Measurements from ENCODE around the gene RHOH. TPM values are rescaled to one million over a fixed set of nuclear protein-coding genes. Genes with fewer than 3 reads are reported as not detected.

Gene RHOH
- total and polyA plus RNA-seq, 9 donors = 0.31 to 3.2 (median 0.98) TPM

- H3K27me3 ChIP-seq = no peaks in the 10 kb centered on the region
- intact Hi-C loops (cut with DNase I) = no loop called here
- peaks cover 2% of the 10 kb centered on the region for H3K4me1 ChIP-seq (ENCODE audit: insufficient read depth)
- no peak overlapping the region for H3K4me3 ChIP-seq
- H3K27ac ChIP-seq = no peak overlapping the region
- TF ChIP-seq POLR2A (IDR thresholded peaks at IDR 0.05) = no peak
- no peak for TF ChIP-seq EP300 (IDR thresholded peaks at IDR 0.05)
- TF ChIP-seq CTCF (IDR thresholded peaks at IDR 0.05) = no peak
- no peak for DNase-seq
- H3K9me3 ChIP-seq = no peaks in the 10 kb centered on the region
- no peaks in the 10 kb centered on the region for H3K36me3 ChIP-seq
- 70 to 79% (median 78%) methylated on average over 11 of the region's 11 CpGs for WGBS, 3 donors
These were observed 3.7 kb upstream of the RHOH start for GRCh38 chr4:40193016-40193571.

GRCh38 chr4:40193578-40193977 is 3.3 kb upstream of the RHOH start:
- TF ChIP-seq CTCF (IDR thresholded peaks at IDR 0.05) = no peak
- no peak for TF ChIP-seq EP300 (IDR thresholded peaks at IDR 0.05)
- TF ChIP-seq POLR2A (IDR thresholded peaks at IDR 0.05) = no peak
- DNase-seq = no peak
- no peaks in the 10 kb centered on the region for H3K36me3 ChIP-seq
- H3K27ac ChIP-seq = no peak overlapping the region
- no peak overlapping the region for H3K4me3 ChIP-seq
- H3K27me3 ChIP-seq = no peaks in the 10 kb centered on the region
- H3K4me1 ChIP-seq (ENCODE audit: insufficient read depth) = peaks cover 2% of the 10 kb centered on the region
- intact Hi-C loops (cut with DNase I) = no loop called here
- 87 to 95% (median 92%) methylated on average over 7 of the region's 7 CpGs for WGBS, 3 donors
- no peaks in the 10 kb centered on the region for H3K9me3 ChIP-seq

GRCh38 chr4:40194602-40195161 is 2.1 kb upstream of the RHOH start:
- no peak for DNase-seq
- no peak overlapping the region for H3K27ac ChIP-seq
- H3K4me3 ChIP-seq = no peak overlapping the region
- H3K36me3 ChIP-seq = no peaks in the 10 kb centered on the region
- 45 to 66% (median 45%) methylated on average over 14 of the region's 14 CpGs for WGBS, 3 donors
- no peaks in the 10 kb centered on the region for H3K9me3 ChIP-seq
- peaks cover 2% of the 10 kb centered on the region for H3K4me1 ChIP-seq (ENCODE audit: insufficient read depth)
- H3K27me3 ChIP-seq = no peaks in the 10 kb centered on the region
- TF ChIP-seq EP300 (IDR thresholded peaks at IDR 0.05) = no peak
- intact Hi-C loops (cut with DNase I) = no loop called here

GRCh38 chr4:40195182-40196177 is 1.4 kb upstream of the RHOH start:
- no peak for DNase-seq
- WGBS, 3 donors = 93 to 94% (median 93%) methylated on average over 10 of the region's 10 CpGs
- no peak overlapping the region for H3K4me3 ChIP-seq
- no peaks in the 10 kb centered on the region for H3K27me3 ChIP-seq
- H3K36me3 ChIP-seq = no peaks in the 10 kb centered on the region
- H3K4me1 ChIP-seq (ENCODE audit: insufficient read depth) = peaks cover 2% of the 10 kb centered on the region
- intact Hi-C loops (cut with DNase I) = no loop called here
- no peak for TF ChIP-seq POLR2A (IDR thresholded peaks at IDR 0.05)
- no peak for TF ChIP-seq CTCF (IDR thresholded peaks at IDR 0.05)
- TF ChIP-seq EP300 (IDR thresholded peaks at IDR 0.05) = no peak
- no peak overlapping the region for H3K27ac ChIP-seq
- H3K9me3 ChIP-seq = no peaks in the 10 kb centered on the region

Measured in ovary (tissue), 9 donors.